A549 (cell line): ENCODE results near the gene CANT1. TPM values are rescaled to one million over a fixed set of nuclear protein-coding genes. Genes with fewer than 3 reads are reported as not detected.

ENCODE experiments used
- ATAC-seq, 2 experiments: fragments of 200-7000 bp in 1 of 2; fragments of >200 bp in 1 of 2; cut with Nextera tagmentation in 1 of 2; cut with Tn5 transposase in 1 of 2; 3 replicates each; pipeline versions ENCODE4 v1.8.0 to v1.9.1; 2018 to 2020; ENCODE audit warnings: mild to moderate bottlenecking in 1 of 2, moderate library complexity in 1 of 2
- CTCF ChIA-PET: fragments of 300-600 bp; sonication (Branson Sonifier 250); formaldehyde crosslinking; extraction: SDS; loops from one replicate; lab custom pipeline; 2021; ENCODE audit warnings: antibody characterized with exemption, inconsistent platforms; lab: Yijun Ruan, JAX
- POLR2A ChIA-PET: fragments of 350-600 bp; formaldehyde crosslinking; extraction: SDS; loops from one replicate; lab custom pipeline; 2021; ENCODE audit warnings: antibody characterized with exemption, inconsistent platforms; lab: Yijun Ruan, JAX
- DNase-seq, 2 experiments: peaks; one replicate each; pipeline versions ENCODE4 v3.0.0 to v3.0.0-alpha.2; 2011 to 2016; ENCODE audit warnings: low read depth in 1 of 2, low spot score in 1 of 2
- FAIRE-seq: peaks from 2 replicates; lab custom pipeline; 2011; peaks lifted over from hg19 to GRCh38; lab: Jason Lieb, UNC
- H3K27ac ChIP-seq, 2 experiments: fragments of >200 bp; sonication (Bioruptor Twin); formaldehyde crosslinking; 3 replicates each; pipeline ENCODE4 v1.5.1; 2016 to 2017
- H3K4me1 ChIP-seq: fragments of >200 bp; sonication (Bioruptor Twin); formaldehyde crosslinking; 3 replicates; pipeline ENCODE4 v1.6.1; 2016
- H3K4me2 ChIP-seq: fragments of >200 bp; sonication (Bioruptor Twin); formaldehyde crosslinking; 3 replicates; pipeline ENCODE4 v1.6.1; 2016
- H3K4me3 ChIP-seq: fragments of >200 bp; sonication (Bioruptor Twin); formaldehyde crosslinking; 3 replicates; pipeline ENCODE4 v1.5.1; 2016
- H3K9me3 ChIP-seq: fragments of >200 bp; sonication (Bioruptor Twin); formaldehyde crosslinking; 3 replicates; pipeline ENCODE4 v1.6.1; 2016
- CBX2 ChIP-seq: fragments of 200-600 bp; sonication (generic); IDR thresholded peaks from 2 replicates; pipeline ENCODE4 v1.6.1; 2016; ENCODE audit warnings: low read depth, mild to moderate bottlenecking, borderline replicate concordance
- CEBPB ChIP-seq, 2 experiments: fragments of >200 bp in 1 of 2; sonication (Bioruptor Twin) in 1 of 2; formaldehyde crosslinking in 1 of 2; IDR thresholded peaks; 2 replicates each; pipeline ENCODE4 v1.6.1; 2012 to 2016
- FOSB ChIP-seq: fragments of 250-450 bp; sonication (Bioruptor Pico); IDR thresholded peaks from 2 replicates; pipeline ENCODE4 v1.5.0; 2020; ENCODE audit warnings: mild to moderate bottlenecking, moderate library complexity
- FOSL2 ChIP-seq, 2 experiments: fragments of 450-650 bp in 1 of 2; fragments of >200 bp in 1 of 2; sonication (Bioruptor Twin) in 1 of 2; formaldehyde crosslinking; IDR thresholded peaks; 2 replicates each; pipeline versions ENCODE4 v1.5.0 to v1.6.1; 2016 to 2020; ENCODE audit warnings: mild to moderate bottlenecking in 1 of 2, moderate library complexity in 1 of 2
- FOXS1 ChIP-seq: fragments of 250-450 bp; sonication (Bioruptor Pico); IDR thresholded peaks from 2 replicates; pipeline ENCODE4 v1.5.0; 2020; ENCODE audit warnings: mild to moderate bottlenecking, moderate library complexity
- GATA3 ChIP-seq: IDR thresholded peaks from 2 replicates; pipeline ENCODE4 v1.6.1; 2012; ENCODE audit warnings: borderline replicate concordance
- HOXB5 ChIP-seq: fragments of 250-450 bp; sonication (Bioruptor Pico); IDR thresholded peaks from 2 replicates; pipeline ENCODE4 v1.5.0; 2020; ENCODE audit warnings: mild to moderate bottlenecking, moderate library complexity
- JUN ChIP-seq, 2 experiments: fragments of >200 bp; sonication (Bioruptor Twin); formaldehyde crosslinking; IDR thresholded peaks; 2 replicates in 1 of 2; 3 replicates in 1 of 2; pipeline ENCODE4 v1.6.1; 2016 to 2017
- JUNB ChIP-seq: fragments of >200 bp; sonication (Bioruptor Twin); formaldehyde crosslinking; IDR thresholded peaks from 2 replicates; pipeline ENCODE4 v1.6.1; 2016
- KDM1A ChIP-seq: fragments of 200-600 bp; sonication (generic); IDR thresholded peaks from 2 replicates; pipeline ENCODE4 v1.6.1; 2016; ENCODE audit warnings: low read depth, mild to moderate bottlenecking
- MAZ ChIP-seq: fragments of 150-350 bp; IDR thresholded peaks from 2 replicates; pipeline ENCODE4 v1.6.1; 2014; ENCODE audit warnings: antibody characterized with exemption, low read depth, low read length, borderline replicate concordance
- NPAS2 ChIP-seq: fragments of 250-450 bp; sonication (Bioruptor Pico); IDR thresholded peaks from 2 replicates; pipeline ENCODE4 v1.8.0; 2022; ENCODE audit warnings: mild to moderate bottlenecking, moderate library complexity, borderline replicate concordance
- PHF8 ChIP-seq: fragments of 200-600 bp; sonication (generic); IDR thresholded peaks from 2 replicates; pipeline ENCODE4 v1.6.1; 2016; ENCODE audit warnings: low read depth, mild to moderate bottlenecking, antibody characterized with exemption, moderate library complexity, borderline replicate concordance
- RAD21 ChIP-seq, 2 experiments: fragments of >200 bp in 1 of 2; sonication (Bioruptor Twin) in 1 of 2; formaldehyde crosslinking in 1 of 2; IDR thresholded peaks in 1 of 2; conservative IDR thresholded peaks in 1 of 2; 2 replicates in 1 of 2; 3 replicates in 1 of 2; pipeline ENCODE4 v1.6.1; 2012 to 2018; ENCODE audit warnings: inconsistent platforms in 1 of 2
- SREBF2 ChIP-seq: fragments of 450-650 bp; IDR thresholded peaks from 2 replicates; pipeline ENCODE4 v1.6.1; 2014; ENCODE audit warnings: mild to moderate bottlenecking, moderate library complexity
- ZFP36 ChIP-seq: fragments of 450-650 bp; IDR thresholded peaks from 2 replicates; pipeline ENCODE4 v1.6.1; 2014; ENCODE audit warnings: borderline replicate concordance; ENCODE audit not compliant: partially characterized antibody
- WGBS: methylation state at CpG from one replicate; pipeline ENCODE4 v1.1.6; 2017; ENCODE audit errors: missing lambda C conversion rate; 5-methylcytosine and 5-hydroxymethylcytosine counted together
- polyA plus RNA-seq, 4 experiments: library from polyadenylated mRNA; depleted of rRNA in 3 of 4; stranded (reverse); fragments of >200 nt; fragmentation: RNase III in 1 of 4; extraction: RNeasy Plus Mini Kit Qiagen cat#74134 plus additional on column Dnase treatment in 1 of 4; gene quantifications; 2 replicates in 3 of 4; 3 replicates in 1 of 4; pipeline ENCODE4 v1.2.3, GENCODE V29; 2011 to 2017
- TF ChIP-seq, protein P1 (sequence below): fragments of >200 bp; sonication (Bioruptor Twin); formaldehyde crosslinking; IDR thresholded peaks from 3 replicates; pipeline ENCODE4 v1.6.1; 2016
- TF ChIP-seq, protein P2 (sequence below): IDR thresholded peaks from 2 replicates; pipeline ENCODE4 v1.6.1; 2012; ENCODE audit warnings: low read depth, borderline replicate concordance
- TF ChIP-seq, protein P3 (sequence below): fragments of 450-650 bp; IDR thresholded peaks from 2 replicates; pipeline ENCODE4 v1.6.1; 2014; ENCODE audit warnings: antibody characterized with exemption
- TF ChIP-seq, protein P4 (sequence below): fragments of >200 bp; sonication (Bioruptor Twin); formaldehyde crosslinking; IDR thresholded peaks from 2 replicates; pipeline ENCODE4 v1.6.1; 2016
- TF ChIP-seq, protein P5 (sequence below): fragments of >200 bp; sonication (Bioruptor Twin); formaldehyde crosslinking; IDR thresholded peaks from 3 replicates; pipeline ENCODE4 v1.5.1; 2016
- TF ChIP-seq, protein P6 (sequence below): fragments of 150-350 bp; IDR thresholded peaks from 2 replicates; pipeline ENCODE4 v1.6.1; 2014; ENCODE audit warnings: low read depth, mild to moderate bottlenecking, low read length

Gene CANT1
- polyA plus RNA-seq, 2 of the 4 experiments (the other 2 are of a cell fraction) = 65.5 to 67.6 TPM

DNA sequence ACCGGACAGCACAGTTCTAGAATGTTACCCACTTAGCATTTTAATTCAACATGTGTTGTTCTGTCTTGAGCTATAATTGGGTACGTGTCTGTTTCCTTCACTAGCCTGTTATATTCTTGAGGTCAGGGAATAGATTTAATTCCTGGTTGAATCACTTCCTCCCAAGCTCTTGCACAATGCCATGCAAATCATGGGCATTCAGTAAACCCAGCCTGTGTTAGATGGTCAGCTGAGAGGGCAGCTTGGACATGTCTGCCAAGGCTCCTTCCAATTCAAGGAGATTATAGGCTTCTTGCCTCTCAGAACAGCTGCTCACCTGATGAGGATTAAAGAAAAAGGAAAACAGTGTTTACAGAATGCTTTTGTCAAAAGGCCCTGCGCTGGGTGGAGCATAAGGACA lies 27.0 kb upstream of the CANT1 start:
- Histone ChIP-seq H3K9me3 (no peaks in the 10 kb centered on the region), H3K4me2 (peak overlapping the region; percentile 39), H3K4me1 (peaks cover 48% of the 10 kb centered on the region), H3K27ac (peak overlapping the region; percentile 80 to 89), H3K4me3 (no peak overlapping the region)
- ATAC-seq (peak; percentile 70 to 72), FAIRE-seq (peak; percentile 92), DNase-seq (peak; percentile 75 to 87)
- CTCF ChIA-PET = interaction anchor here (0.6 to 18.2 kb wide), 11 partner anchors 8 to 672 kb away, joined by 3 to 376 read pairs (median 8); partner anchors contain the start of gene CANT1
- TF ChIP-seq, protein P1, sequence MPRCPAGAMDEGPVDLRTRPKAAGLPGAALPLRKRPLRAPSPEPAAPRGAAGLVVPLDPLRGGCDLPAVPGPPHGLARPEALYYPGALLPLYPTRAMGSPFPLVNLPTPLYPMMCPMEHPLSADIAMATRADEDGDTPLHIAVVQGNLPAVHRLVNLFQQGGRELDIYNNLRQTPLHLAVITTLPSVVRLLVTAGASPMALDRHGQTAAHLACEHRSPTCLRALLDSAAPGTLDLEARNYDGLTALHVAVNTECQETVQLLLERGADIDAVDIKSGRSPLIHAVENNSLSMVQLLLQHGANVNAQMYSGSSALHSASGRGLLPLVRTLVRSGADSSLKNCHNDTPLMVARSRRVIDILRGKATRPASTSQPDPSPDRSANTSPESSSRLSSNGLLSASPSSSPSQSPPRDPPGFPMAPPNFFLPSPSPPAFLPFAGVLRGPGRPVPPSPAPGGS = no peak
- TF ChIP-seq ZFP36 (no peak), JUNB (peak; percentile 38; the same call in 1 of the 2 replicates), RAD21 (conservative IDR thresholded peaks at IDR 0.05 in 1 of 2, IDR thresholded peaks at IDR 0.05 in 1 of 2) (no peak), GATA3 (no peak), CEBPB (IDR thresholded peaks at IDR 0.05) (peak; percentile 95 to 97), NPAS2 (CRISPR knock-in tag) (no peak), FOSB (no peak), FOSL2 (IDR thresholded peaks at IDR 0.05) (0 out of 2 replicates have a peak, but pooled peaks have one; percentile 10), FOSL2 (CRISPR knock-in tag; IDR thresholded peaks at IDR 0.05) (peak; percentile 83), JUN (IDR thresholded peaks at IDR 0.05) (peak; percentile 28 to 43; a peak in 1 of 5 replicates), CBX2 (no peak)
- TF ChIP-seq, protein P2, sequence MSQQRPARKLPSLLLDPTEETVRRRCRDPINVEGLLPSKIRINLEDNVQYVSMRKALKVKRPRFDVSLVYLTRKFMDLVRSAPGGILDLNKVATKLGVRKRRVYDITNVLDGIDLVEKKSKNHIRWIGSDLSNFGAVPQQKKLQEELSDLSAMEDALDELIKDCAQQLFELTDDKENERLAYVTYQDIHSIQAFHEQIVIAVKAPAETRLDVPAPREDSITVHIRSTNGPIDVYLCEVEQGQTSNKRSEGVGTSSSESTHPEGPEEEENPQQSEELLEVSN = no peak
- TF ChIP-seq, protein P3, sequence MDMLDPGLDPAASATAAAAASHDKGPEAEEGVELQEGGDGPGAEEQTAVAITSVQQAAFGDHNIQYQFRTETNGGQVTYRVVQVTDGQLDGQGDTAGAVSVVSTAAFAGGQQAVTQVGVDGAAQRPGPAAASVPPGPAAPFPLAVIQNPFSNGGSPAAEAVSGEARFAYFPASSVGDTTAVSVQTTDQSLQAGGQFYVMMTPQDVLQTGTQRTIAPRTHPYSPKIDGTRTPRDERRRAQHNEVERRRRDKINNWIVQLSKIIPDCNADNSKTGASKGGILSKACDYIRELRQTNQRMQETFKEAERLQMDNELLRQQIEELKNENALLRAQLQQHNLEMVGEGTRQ = 0 out of 2 replicates have a peak, but pooled peaks have one; percentile 8
- TF ChIP-seq, protein P4, sequence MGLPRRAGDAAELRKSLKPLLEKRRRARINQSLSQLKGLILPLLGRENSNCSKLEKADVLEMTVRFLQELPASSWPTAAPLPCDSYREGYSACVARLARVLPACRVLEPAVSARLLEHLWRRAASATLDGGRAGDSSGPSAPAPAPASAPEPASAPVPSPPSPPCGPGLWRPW = 0 out of 2 replicates have a peak, but pooled peaks have one; percentile 19
- 64% methylated on average over 3 of the region's 3 CpGs for WGBS
- POLR2A ChIA-PET = interaction anchor here (0.5 to 2.0 kb wide), 5 partner anchors 8 to 761 kb away, joined by 3 to 12 read pairs (median 4); partner anchors contain the start of genes CANT1 and CBX8

DNA sequence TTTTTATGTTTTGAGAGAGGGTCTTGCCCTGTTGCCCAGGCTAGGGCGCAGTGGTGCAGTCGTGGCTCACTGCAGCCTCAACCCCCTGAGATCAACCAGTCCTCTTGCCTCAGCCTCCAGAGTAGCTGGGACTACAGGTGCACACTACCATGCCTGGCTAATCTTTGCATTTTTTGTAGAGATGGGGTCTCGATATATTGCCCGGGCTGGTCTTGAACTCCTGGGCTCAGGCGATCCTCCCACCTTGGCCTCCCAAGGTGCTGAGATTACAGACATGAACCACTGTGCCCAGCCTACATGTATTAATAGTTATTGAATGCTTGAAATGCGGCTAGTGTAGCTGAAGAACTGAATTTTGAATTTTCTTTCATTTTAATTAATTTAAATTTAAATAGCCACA lies 26.6 kb upstream of the CANT1 start:
- H3K4me3 ChIP-seq = no peak overlapping the region
- ATAC-seq (no peak), DNase-seq (no peak), FAIRE-seq (no peak)
- H3K4me1 ChIP-seq = peaks cover 48% of the 10 kb centered on the region
- TF ChIP-seq FOXS1 (CRISPR knock-in tag) (no peak), SREBF2 (no peak), KDM1A (no peak), FOSL2 (IDR thresholded peaks at IDR 0.05) (no peak), FOSL2 (CRISPR knock-in tag; IDR thresholded peaks at IDR 0.05) (no peak), NPAS2 (CRISPR knock-in tag) (no peak), HOXB5 (CRISPR knock-in tag) (no peak), PHF8 (no peak), MAZ (no peak)
- TF ChIP-seq, protein P5, sequence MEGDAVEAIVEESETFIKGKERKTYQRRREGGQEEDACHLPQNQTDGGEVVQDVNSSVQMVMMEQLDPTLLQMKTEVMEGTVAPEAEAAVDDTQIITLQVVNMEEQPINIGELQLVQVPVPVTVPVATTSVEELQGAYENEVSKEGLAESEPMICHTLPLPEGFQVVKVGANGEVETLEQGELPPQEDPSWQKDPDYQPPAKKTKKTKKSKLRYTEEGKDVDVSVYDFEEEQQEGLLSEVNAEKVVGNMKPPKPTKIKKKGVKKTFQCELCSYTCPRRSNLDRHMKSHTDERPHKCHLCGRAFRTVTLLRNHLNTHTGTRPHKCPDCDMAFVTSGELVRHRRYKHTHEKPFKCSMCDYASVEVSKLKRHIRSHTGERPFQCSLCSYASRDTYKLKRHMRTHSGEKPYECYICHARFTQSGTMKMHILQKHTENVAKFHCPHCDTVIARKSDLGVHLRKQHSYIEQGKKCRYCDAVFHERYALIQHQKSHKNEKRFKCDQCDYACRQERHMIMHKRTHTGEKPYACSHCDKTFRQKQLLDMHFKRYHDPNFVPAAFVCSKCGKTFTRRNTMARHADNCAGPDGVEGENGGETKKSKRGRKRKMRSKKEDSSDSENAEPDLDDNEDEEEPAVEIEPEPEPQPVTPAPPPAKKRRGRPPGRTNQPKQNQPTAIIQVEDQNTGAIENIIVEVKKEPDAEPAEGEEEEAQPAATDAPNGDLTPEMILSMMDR = no peak
- TF ChIP-seq, protein P6, sequence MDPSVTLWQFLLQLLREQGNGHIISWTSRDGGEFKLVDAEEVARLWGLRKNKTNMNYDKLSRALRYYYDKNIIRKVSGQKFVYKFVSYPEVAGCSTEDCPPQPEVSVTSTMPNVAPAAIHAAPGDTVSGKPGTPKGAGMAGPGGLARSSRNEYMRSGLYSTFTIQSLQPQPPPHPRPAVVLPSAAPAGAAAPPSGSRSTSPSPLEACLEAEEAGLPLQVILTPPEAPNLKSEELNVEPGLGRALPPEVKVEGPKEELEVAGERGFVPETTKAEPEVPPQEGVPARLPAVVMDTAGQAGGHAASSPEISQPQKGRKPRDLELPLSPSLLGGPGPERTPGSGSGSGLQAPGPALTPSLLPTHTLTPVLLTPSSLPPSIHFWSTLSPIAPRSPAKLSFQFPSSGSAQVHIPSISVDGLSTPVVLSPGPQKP = no peak
- H3K4me2 ChIP-seq = peak overlapping the region; percentile 39
- 90% methylated on average over 6 of the region's 6 CpGs for WGBS
- H3K27ac ChIP-seq = peak overlapping the region; percentile 80 to 89
- ChIA-PET CTCF (interaction anchor here (1.1 to 18.2 kb wide), 11 partner anchors 8 to 356 kb away, joined by 3 to 376 read pairs (median 10); partner anchors contain the start of gene CANT1), POLR2A (interaction anchor here (1.0 to 2.0 kb wide), 3 partner anchors 8 to 26 kb away, joined by 3 to 12 read pairs (median 4); partner anchors contain the start of gene CANT1)
- no peaks in the 10 kb centered on the region for H3K9me3 ChIP-seq
